ENCODE data around the gene ATP8B4.

The ATP8B4 gene

DNA sequence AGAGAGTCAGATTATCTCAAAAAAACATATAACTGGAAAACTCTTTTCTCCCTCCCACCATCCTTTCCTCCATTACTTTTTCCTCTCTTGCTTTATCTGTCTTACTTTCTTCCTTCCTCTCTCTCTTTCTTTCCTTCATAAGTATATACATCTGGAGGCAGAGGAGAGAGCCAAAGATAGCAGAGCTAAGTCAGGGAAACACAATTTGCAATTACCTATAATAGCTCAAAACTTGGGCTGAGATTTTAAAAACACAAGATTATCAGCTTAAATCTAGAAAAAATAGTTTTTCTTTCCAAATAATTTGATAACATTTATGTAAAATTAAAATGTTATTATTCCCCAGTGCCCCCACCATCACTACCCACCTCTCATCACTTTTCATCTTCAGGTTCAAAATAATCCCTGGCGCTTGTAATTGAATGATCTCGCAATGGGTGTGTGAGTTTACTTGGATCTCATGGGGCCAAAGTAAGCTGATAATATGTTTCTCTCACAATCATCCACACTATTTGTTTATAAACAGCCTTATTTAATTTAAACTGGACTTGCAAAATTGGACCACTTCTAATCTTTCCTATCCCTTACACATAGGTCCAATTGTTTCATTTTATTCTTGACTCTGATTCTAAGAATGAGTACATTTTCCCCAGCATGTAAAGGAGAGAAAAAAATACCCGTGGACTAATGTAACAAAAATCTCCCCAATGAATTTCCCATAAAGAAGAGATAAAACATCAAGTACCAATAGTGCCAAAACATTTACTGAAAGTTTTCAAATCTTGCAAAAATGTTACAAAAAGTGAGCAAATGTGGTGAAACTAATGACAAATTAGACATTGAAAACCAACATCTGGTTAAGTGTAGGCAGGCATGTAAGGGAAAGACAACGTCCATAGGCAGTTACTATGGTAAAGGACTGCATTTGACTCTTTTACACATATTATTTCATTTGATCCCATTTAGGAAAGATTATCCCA lies 261.2 kb downstream of the ATP8B4 start:
- no peak for DNase-seq (ENCODE audit: low spot score)

DNA sequence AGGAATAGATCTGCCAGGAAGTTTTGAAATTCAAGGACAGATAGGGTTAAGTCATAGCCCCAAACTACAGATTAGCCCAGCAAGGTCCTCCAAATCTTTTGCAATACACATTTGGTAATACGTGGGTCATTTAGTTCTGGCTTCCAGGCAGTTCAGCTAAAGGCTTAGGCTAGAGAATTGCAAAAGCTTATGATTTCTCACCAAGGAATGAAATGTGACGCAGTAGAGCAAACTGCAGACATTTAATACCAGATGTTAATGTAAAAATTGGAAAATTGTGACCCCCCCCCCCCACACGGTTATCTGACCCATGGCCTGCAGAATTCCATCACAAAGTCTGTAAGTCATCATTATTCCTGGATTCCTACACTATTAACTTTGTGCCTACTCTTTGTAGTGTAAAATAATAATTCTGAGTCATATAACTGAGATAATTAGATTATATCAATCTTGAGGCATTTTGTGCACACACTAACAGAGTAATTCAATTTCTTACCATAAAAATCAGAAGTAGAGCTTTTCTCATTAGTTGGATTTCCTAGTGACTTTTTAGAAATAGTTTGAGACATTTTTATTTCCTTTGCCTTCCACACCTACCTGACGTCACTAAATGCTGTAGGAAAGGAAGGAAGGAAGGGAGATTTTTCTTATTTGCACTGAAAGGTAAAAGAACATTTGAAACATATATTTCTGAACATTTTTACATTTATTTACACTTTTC lies 263.0 kb downstream of the ATP8B4 start:
- peak; percentile 21 for DNase-seq (ENCODE audit: low spot score)

DNA sequence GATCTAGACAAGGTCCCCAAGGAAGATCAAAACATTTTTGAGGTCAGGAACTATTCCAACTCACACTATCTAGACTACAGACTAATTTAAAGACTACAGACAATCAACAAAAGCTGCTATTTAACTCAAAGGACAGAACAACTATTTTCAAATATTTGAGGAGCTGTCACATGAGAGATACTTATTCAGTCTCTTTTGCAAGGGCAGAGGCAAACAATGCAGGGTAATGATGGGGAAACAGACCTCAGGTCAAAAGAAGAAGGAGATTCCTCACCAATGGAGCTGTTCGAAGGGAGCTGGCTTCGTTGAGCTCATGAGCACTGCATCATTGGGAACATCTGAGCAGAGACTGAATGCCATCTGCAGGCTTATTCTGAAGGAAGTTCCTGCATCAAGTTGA lies 266.3 kb downstream of the ATP8B4 start:
- DNase-seq (ENCODE audit: low spot score): no peak

DNA sequence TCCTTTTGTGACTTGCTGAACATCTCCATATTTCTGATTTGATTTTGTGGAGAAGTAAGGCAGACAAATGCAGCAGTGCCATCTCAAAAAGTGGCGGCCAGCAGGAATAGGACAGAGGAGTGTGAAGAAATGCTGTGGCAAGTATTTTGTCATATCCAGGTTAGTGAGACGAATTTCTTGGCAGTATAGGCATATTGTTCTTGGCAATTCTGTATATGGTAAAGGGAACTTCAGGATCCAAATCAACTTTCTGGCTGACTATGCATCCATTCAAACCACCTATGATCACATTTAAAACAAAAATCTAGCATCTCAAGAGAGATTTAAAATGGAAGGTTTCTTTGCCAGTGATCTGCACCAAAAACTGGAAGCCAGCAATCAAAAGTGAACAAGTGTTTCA lies 270.2 kb downstream of the ATP8B4 start:
- no peak for DNase-seq (ENCODE audit: low spot score)

DNA sequence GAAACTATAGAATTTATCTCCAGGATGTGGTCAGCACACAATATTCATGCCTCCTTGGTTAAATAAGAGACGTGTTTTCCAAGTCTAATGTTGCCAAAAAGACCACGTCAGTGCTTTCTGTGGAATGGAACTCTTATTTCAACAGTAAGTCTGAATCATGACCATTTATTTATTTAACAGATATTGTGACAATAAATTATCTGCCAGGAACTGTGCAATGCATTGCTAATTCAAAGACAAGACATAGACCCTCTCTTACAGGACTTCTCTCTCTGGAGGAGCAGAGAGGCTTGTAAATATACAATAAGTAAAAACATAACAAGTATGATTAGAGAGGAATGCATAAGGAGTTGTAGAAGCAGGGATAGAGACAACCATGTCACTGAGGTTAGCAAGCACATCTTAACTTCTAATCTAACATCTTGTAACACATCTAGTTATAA lies 270.7 kb downstream of the ATP8B4 start:
- peak; percentile 19 for DNase-seq (ENCODE audit: low spot score)

DNA sequence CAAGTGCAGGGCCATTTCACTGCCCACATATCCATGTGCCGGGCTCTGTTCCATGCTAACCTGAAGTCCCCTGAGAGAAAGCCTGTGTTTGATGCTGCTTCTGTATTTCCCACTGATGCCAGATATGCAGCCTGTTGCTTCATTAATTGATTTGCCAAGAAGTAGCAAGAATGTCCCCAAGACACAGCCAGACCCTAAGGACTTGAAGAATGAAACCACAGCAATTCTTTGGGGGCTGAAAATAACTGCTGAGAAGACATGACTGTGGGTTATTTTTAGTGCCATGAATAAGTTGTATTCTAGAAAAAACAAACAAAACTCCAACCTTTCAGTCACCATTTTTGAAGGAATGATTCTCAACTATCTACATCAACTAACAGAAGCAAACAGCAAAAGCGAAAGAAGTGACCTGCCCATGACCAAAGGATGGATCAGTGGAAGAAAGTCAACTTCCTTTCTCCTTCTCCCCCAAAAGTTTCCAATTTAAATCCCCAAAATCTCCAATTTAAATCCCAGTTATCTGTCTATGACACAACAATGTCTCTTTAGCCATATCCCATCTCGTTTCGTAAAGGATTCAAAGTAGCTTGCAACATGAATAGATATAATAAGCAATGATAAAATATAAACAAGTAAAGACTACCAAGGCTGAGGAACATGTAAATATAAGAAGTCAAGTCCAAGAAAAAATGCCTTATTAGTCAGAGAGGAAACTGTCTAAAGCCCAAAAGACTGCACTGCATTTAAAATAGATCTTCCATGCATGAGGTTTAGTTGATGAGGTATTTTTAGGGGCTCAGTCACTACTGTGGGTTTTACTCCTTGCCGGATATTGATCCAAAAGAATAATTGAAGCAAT lies 271.4 kb downstream of the ATP8B4 start:
- no peak for DNase-seq (ENCODE audit: low spot score)

DNA sequence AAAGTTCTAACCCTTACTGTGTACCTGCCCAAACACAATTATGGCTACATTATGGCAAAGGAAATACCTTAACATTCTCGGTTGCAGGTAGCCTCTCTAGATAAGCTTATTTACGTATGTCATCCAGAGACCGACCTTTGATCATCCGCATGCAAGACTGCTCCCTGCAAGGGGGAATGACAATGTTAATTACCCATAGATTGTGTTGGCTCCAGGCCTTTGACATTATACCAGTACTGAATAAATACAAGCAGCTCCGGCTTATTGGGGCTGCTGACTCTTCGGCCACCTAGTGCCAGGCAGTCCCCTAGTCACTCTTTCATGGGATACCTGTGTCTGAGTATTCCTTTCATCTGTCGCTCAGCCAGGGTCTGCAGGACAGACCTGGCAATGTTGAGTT lies 274.6 kb downstream of the ATP8B4 start:
- DNase-seq (ENCODE audit: low spot score): no peak

DNA sequence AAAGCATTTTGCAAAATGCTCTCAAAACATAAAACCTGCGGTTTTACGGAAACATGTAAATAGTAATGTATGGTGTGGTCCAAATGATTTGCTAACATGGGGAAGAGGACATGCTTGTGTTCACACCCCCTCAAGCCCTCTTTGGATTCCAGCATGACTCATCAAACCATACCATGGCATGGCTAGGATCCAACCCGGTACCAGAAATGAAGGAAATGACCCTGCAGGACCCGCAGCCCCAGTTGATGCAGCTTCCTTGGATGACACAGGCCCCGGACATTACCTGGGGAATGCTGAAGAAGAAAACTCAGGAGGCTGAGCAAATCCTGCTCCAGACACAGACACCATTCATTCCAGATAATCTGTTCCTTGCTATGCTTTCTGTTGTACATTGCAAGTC lies 275.3 kb downstream of the ATP8B4 start:
- DNase-seq (ENCODE audit: low spot score): no peak

DNA sequence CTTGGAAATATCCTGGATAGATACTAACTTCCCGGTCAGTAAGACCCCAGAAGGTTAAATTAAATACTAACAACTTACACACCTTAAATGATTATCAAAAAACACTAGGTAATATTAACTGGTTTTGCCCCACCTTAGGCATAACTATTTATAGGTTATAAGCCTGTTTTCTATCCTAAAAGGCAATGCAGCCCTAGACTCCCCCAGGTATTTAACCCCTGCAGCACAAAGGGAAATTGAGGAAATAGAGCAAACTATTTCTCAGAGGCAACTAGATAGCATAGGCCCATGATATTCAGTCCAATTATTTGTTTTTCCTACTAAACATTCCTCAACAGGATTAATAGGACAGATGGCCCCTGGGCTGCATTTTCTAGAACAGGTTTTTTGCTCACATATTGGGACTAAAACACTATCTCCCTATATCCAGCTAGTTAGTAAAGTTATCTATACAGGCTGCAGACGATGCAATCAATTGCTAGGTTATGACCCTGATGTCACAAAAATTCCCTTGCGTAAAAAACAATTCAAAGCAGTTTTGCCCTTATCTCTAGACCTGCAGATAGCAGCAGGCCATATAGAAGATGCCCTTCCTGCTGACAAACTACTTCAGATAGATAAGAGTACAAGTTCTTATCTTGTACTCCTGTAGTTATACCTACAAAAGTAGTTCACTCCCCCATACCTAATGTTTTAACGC lies 276.9 kb downstream of the ATP8B4 start:
- no peak for DNase-seq (ENCODE audit: low spot score)

DNA sequence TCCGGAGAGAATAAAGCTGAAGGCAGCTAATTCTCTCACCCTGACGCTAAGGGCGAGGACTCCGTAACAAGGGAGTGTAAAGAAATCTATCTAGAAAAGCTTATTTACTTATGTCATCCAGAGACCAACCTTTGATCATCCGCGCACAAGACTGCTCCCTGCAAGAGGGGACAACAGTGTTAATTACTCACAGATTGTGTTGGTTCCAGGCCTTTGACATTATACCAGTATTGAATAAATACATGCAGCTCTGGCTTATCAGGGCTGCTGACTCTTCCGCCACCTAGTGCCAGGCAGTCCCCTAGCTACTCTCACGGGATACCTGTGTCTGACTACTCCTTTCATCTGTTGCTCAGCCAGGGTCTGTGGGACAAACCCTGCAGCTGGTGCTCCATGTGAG lies 286.5 kb downstream of the ATP8B4 start:
- no peak for DNase-seq (ENCODE audit: low spot score)

DNA sequence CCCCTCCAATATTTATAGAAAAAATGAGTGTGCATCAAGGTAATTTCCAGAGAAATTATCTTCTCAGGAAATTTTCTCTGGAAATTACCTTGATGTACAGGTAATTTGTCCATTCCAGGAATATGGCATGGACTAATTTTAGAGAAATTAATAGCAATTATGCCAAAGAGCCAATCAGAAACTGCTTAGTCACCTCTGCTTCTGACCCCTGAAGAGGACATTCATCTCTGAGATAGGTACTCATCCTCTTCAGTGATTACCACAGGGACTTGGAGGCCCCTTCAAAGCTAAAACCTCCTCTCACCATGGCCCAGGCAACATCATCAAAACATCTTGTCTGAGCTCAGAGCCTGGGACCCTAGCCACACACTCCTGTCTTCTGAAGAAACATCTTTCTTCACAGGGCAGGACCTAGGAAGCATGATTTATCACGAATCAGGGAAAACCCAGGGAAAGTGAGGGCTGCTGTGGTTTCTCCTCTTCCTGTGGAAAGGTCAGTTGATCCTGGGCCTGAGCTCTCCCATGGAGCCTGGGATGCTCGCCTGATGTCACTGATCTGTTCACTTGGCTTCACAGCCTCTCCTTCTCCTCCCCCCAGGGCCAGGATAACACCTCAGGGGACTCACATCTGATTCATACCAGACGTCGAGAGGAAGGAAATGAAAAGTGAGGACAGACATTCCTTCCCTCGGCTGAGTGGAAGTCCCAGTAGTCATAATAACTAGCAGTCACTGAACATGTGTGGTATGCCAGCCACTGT lies 287.6 kb downstream of the ATP8B4 start:
- peak; percentile 65 for DNase-seq (ENCODE audit: low spot score)

DNA sequence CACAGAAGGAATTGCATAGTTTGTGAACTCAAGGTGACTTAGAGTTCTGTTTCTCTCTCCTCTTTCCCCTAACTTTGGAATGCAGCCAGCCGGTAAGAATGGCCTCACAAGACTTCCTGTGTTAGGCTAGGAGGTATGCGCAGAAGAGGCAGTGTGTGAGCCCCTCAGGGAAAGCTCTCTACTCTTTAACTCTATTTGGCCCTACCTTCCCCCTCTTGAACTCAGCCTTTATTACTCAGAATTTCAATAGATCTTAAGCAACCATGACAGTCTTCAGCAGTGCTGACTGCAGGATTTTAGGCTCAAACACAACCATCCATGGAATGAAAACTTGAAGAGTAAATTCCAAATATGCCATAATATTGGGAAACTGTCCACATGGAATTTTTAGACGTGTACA lies 288.6 kb downstream of the ATP8B4 start:
- DNase-seq (ENCODE audit: low spot score): no peak

DNA sequence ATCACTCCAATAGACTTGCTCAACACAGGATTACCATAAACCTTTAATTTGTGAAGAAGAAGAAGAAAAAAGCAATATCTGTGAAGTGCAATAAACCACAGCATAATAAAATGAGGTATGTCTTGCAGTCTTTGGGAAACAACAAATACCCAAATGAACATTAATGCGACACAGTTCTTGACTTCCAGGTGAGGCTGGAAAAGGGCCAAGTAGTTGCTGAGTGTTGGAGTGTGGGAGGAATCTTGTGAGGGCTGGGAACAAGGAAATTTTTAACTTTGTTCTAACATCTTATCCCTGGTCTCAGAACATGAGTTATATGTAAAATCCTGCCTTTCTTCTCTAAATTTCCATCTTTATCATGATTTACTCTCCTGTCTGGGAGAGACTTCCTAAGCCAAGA lies 291.7 kb downstream of the ATP8B4 start:
- DNase-seq (ENCODE audit: low spot score): no peak

DNA sequence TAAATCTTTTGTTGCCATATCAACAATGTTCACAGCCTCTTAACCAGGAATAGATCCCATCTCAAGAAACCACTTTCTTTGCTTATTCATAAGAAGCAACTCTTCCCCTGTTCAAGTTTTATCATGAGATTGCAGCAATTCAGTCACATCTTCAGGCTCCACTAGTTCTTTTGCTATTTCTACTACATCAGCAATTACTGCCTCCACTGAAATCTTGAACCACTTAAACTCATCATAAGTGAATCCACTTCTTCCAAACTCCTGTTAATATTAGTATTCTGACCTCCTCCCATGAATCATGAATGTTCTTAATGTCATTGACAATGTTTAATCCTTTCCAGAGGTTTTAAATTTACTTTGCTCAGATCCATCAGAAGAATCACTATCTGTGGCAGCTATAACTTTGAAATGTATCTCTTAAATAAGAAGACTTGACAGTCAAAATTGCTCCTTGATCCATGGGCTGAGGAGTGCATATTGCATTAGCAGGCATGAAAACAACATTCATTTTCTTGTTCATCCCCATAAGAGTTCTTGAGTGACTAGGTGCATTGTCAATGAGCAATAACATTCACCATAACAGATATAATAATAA lies 292.3 kb downstream of the ATP8B4 start:
- no peak for DNase-seq (ENCODE audit: low spot score)

DNA sequence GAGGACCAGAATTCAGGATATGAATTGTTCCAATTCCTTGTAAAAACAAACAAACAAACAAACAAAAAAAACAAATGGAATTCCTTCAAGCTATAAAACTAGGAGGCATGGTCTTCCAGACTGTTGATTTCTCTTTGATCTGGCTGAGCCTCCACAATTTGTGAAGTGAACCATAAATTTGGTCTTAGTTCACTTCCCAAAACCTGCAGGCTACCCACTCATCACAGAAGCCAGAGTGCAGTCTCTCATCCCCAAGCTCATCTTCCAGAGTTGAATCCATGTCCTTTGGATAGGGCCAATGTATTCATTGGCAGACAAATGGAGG lies 294.3 kb downstream of the ATP8B4 start:
- DNase-seq (ENCODE audit: low spot score): no peak

DNA sequence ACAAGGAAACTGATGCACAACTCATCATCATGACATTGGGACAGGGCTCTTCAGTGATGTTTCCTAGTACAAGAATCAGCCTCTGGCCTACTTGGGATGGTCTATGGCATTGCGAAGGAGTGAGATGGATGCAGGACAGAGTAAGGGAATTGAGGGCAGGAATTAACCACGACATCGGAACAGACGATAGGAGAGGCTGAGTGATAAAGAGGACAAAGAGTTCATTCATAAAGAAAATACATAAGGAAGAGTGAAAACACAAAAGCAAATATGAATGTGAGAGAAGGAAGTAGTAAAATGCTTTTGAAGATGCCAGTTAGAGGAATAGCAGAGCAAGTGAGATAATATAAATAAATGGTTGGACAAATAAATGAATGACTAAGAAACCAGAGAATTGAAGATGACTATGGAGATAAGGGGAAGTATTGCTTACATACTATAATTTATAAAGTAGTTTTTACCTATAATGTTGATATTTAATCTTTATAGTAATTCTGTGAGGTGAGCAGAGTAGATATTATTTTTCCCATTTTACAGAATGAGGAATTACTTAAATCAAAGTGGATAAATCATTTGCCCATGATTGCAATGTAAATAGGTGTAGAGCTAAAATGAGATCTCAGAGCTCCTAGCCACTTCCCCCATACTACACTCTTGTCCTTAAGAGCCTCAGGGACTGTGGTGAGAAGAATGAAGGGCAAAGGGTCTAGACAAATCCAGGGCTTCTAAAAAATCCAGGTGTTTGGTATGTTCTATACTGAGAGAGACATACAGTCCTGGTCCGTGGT lies 294.9 kb downstream of the ATP8B4 start:
- DNase-seq (ENCODE audit: low spot score): no peak

DNA sequence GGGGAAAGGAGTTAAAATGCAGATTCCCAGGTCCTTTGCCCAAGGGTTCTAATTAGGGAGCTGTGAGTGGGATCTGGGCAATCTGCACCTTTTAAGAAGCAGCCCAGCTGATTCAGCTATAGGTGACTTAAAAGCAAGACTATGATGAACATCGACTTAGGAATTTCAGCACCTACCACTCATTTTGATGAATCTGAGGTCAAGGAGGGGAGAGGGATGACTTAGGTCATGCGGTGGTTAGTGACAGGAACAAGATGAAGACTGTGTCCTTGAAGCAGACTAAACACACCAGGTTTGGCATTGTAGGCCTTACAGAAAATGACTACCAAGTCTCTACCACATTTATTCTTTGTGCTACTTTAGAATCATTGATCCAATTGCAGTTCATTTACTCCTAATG lies 301.9 kb downstream of the ATP8B4 start:
- no peak for DNase-seq (ENCODE audit: low spot score)

DNA sequence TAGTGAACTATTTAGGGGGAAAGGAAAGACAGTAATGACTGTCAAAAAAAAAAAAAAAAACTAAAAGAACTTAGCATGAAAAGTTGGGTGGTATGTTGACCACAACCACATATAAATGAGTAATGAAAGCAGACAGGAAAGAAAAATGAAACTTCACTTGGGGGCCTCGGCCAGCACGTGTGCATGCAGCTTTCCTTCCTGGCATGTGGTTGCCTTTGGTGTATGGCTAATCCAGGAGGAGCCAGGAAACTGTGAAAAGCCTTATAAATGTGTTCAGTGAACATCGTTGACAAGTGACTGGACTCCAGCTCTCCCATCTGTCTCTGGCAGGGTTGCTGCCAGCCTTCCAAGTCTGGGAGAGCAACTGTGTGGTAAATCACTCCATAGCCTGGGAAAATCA lies 303.1 kb downstream of the ATP8B4 start:
- peak; percentile 10 for DNase-seq (ENCODE audit: low spot score)

DNA sequence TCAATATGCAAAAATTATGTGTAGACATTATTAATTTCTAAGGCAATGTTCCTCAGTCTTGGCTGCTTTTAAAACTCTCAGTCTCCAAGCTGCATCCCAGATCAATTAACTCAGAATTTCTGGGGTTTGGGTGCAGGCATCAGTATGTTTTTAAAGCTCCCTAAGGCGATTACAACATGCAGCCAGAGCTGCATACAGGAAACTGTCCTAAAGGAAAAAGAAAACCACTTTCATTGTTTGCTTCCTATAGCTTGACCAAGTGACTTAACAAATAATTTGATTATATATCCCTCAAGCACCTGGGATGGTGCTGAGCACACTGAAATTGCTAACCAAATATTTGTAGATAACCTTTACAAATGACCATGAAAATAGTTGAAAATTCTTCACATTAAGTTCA lies 303.5 kb downstream of the ATP8B4 start:
- no peak for DNase-seq (ENCODE audit: low spot score)

DNA sequence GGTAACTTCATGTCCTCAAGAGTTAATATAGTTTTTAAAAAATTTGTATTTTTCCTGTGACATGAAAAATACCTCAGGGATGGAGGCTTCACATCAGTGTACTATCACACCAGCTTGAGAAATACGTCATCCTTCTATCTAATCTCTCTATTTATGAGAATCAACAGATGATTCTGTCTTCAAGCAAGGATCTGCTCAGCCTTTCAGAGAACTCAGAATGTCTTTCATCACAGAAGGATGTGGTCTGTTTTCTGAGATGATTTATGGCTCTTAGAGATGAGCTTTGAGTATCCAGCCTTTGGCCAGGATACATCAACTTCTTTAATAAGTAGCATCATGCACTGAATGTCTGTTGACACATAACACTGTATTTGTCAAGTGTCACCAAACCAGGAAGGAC lies 304.3 kb downstream of the ATP8B4 start:
- no peak for DNase-seq (ENCODE audit: low spot score)
